H9 (cell line): ENCODE results near the gene HCST. TPM values are rescaled to one million over a fixed set of nuclear protein-coding genes. Genes with fewer than 3 reads are reported as not detected.

Source experiments
- DNase-seq: peaks from one replicate; pipeline ENCODE4 v3.0.0-alpha.2; 2017
- H2AFZ ChIP-seq: one replicate; pipeline ENCODE4 v1.6.1; 2013; ENCODE audit warnings: mild to moderate bottlenecking, low read length, control low read depth, moderate library complexity
- H2AK5ac ChIP-seq: 2 replicates; pipeline ENCODE4 v1.6.1; 2013; ENCODE audit warnings: low read length, control low read depth, mixed read lengths; ENCODE audit not compliant: insufficient read length
- H2BK120ac ChIP-seq: one replicate; pipeline ENCODE4 v1.6.1; 2013; ENCODE audit warnings: low read depth, mild to moderate bottlenecking, low read length, control low read depth, inconsistent platforms; ENCODE audit not compliant: poor library complexity, severe bottlenecking
- H2BK12ac ChIP-seq: 2 replicates; pipeline ENCODE4 v1.6.1; 2013; ENCODE audit warnings: low read length, control low read depth, mixed read lengths, low read depth; ENCODE audit not compliant: insufficient read length
- H2BK15ac ChIP-seq: 2 replicates; pipeline ENCODE4 v1.6.1; 2013; ENCODE audit warnings: low read depth, low read length, control low read depth
- H2BK20ac ChIP-seq: one replicate; pipeline ENCODE4 v1.6.1; 2013; ENCODE audit warnings: low read depth, mild to moderate bottlenecking, low read length, control low read depth, inconsistent platforms; ENCODE audit not compliant: poor library complexity, severe bottlenecking
- H2BK5ac ChIP-seq: 2 replicates; pipeline ENCODE4 v1.6.1; 2013; ENCODE audit warnings: low read length, control low read depth, mixed read lengths; ENCODE audit not compliant: insufficient read length
- H3K14ac ChIP-seq: 2 replicates; pipeline ENCODE4 v1.6.1; 2013; ENCODE audit warnings: low read length, control low read depth; ENCODE audit not compliant: insufficient read depth
- H3K18ac ChIP-seq: 2 replicates; pipeline ENCODE4 v1.6.1; 2013; ENCODE audit warnings: low read depth, mild to moderate bottlenecking, mixed read lengths, low read length, control low read depth; ENCODE audit not compliant: insufficient read length
- H3K23ac ChIP-seq: 2 replicates; pipeline ENCODE4 v1.6.1; 2013; ENCODE audit warnings: low read length, control low read depth, mixed read lengths, low read depth; ENCODE audit not compliant: insufficient read length
- H3K23me2 ChIP-seq: 2 replicates; pipeline ENCODE4 v1.6.1; 2013; ENCODE audit warnings: low read depth, mild to moderate bottlenecking, mixed read lengths, low read length, control low read depth; ENCODE audit not compliant: insufficient read length, poor library complexity, severe bottlenecking
- H3K27ac ChIP-seq: 2 replicates; pipeline ENCODE4 v1.5.1; 2013; ENCODE audit warnings: low read length, control low read depth, mixed read lengths, low read depth; ENCODE audit not compliant: insufficient read length
- H3K27me3 ChIP-seq: 2 replicates; pipeline ENCODE4 v1.6.1; 2013; ENCODE audit warnings: low read length, control low read depth, inconsistent platforms; ENCODE audit not compliant: insufficient read depth
- H3K4ac ChIP-seq: 2 replicates; pipeline ENCODE4 v1.6.1; 2013; ENCODE audit warnings: low read depth, mild to moderate bottlenecking, control low read depth, inconsistent platforms, low read length, moderate library complexity
- H3K4me1 ChIP-seq: 2 replicates; pipeline ENCODE4 v1.6.1; 2013; ENCODE audit warnings: low read length, control low read depth, inconsistent platforms; ENCODE audit not compliant: insufficient read depth
- H3K4me2 ChIP-seq: 2 replicates; pipeline ENCODE4 v1.6.1; 2013; ENCODE audit warnings: low read length, control low read depth, mixed read lengths; ENCODE audit not compliant: insufficient read length, insufficient read depth
- H3K56ac ChIP-seq: 2 replicates; pipeline ENCODE4 v1.6.1; 2013; ENCODE audit warnings: low read depth, mild to moderate bottlenecking, mixed read lengths, low read length, control low read depth; ENCODE audit not compliant: insufficient read length
- H3K79me1 ChIP-seq: 2 replicates; pipeline ENCODE4 v1.6.1; 2013; ENCODE audit warnings: low read depth, mild to moderate bottlenecking, moderate library complexity, low read length, control low read depth, inconsistent platforms; ENCODE audit not compliant: insufficient read depth, poor library complexity, severe bottlenecking
- H3K79me2 ChIP-seq: 2 replicates; pipeline ENCODE4 v1.6.1; 2013; ENCODE audit warnings: low read length, control low read depth, inconsistent platforms; ENCODE audit not compliant: insufficient read depth
- H3K9ac ChIP-seq: 2 replicates; pipeline ENCODE4 v1.6.1; 2013; ENCODE audit warnings: low read length, control low read depth, mixed read lengths; ENCODE audit not compliant: insufficient read length; ENCODE audit errors: extremely low read depth
- H3K9me3 ChIP-seq: one replicate; pipeline ENCODE4 v1.6.1; 2013; ENCODE audit warnings: low read depth, low read length, inconsistent platforms; ENCODE audit not compliant: control insufficient read depth
- H3T11ph ChIP-seq: one replicate; pipeline ENCODE4 v1.6.1; 2013; ENCODE audit warnings: mild to moderate bottlenecking, low read length, control low read depth, inconsistent platforms
- H4K20me1 ChIP-seq: one replicate; pipeline ENCODE4 v1.6.1; 2013; ENCODE audit not compliant: control insufficient read depth, insufficient read length, insufficient read depth
- H4K5ac ChIP-seq: 2 replicates; pipeline ENCODE4 v1.6.1; 2013; ENCODE audit warnings: low read depth, mild to moderate bottlenecking, mixed read lengths, low read length, control low read depth; ENCODE audit not compliant: insufficient read length
- H4K8ac ChIP-seq: replicated peaks from 2 replicates; pipeline ENCODE4 v1.6.1; 2013; ENCODE audit warnings: low read length, control low read depth, mixed read lengths, low read depth; ENCODE audit not compliant: insufficient read length
- H4K91ac ChIP-seq: 2 replicates; pipeline ENCODE4 v1.6.1; 2013; ENCODE audit warnings: low read depth, mild to moderate bottlenecking, moderate library complexity, mixed read lengths, low read length, control low read depth; ENCODE audit not compliant: insufficient read length
- H3K27ac Mint-ChIP-seq, 3 experiments: 2 replicates in 2 of 3; 3 replicates in 1 of 3; pipeline ENCODE4 v1.8.0; 2020 to 2021; ENCODE audit warnings: mixed read lengths in 3 of 3, mild to moderate bottlenecking in 1 of 3, moderate library complexity in 1 of 3
- H3K27me3 Mint-ChIP-seq: 2 replicates; pipeline ENCODE4 v1.8.0; 2021; ENCODE audit warnings: low read depth, mild to moderate bottlenecking, moderate library complexity, mixed read lengths
- H3K36me3 Mint-ChIP-seq, 3 experiments: 2 replicates in 2 of 3; 3 replicates in 1 of 3; pipeline ENCODE4 v1.8.0; 2020 to 2021; ENCODE audit warnings: low read depth in 3 of 3, mixed read lengths in 3 of 3; ENCODE audit not compliant: insufficient read depth in 1 of 3
- H3K4me1 Mint-ChIP-seq, 2 experiments: 2 replicates each; pipeline ENCODE4 v1.8.0; 2020; ENCODE audit warnings: mixed read lengths in 2 of 2
- H3K4me3 Mint-ChIP-seq, 2 experiments: 2 replicates in 1 of 2; 3 replicates in 1 of 2; pipeline ENCODE4 v1.8.0; 2020 to 2021; ENCODE audit warnings: mild to moderate bottlenecking in 2 of 2, mixed read lengths in 2 of 2, moderate library complexity in 1 of 2
- H3K9me3 Mint-ChIP-seq, 2 experiments: 2 replicates in 1 of 2; 3 replicates in 1 of 2; pipeline ENCODE4 v1.8.0; 2020; ENCODE audit warnings: mild to moderate bottlenecking in 2 of 2, mixed read lengths in 2 of 2, moderate library complexity in 1 of 2
- CTCF ChIP-seq: fragments of 200-600 bp; sonication (generic); conservative IDR thresholded peaks from 3 replicates; pipeline ENCODE4 v1.8.0; 2021; ENCODE audit warnings: antibody characterized with exemption, mild to moderate bottlenecking
- WGBS: extraction: QIAGEN DNeasy Blood & Tissue Kit; methylation state at CpG from one replicate; pipeline ENCODE4 v1.1.7; 2013; ENCODE audit warnings: missing lambda C conversion rate, low lambda C conversion rate, mixed read lengths; ENCODE audit not compliant: insufficient read length; ENCODE audit errors: extremely low coverage; 5-methylcytosine and 5-hydroxymethylcytosine counted together
- total RNA-seq: library from RNA; stranded (reverse); gene quantifications from 2 replicates; pipeline ENCODE4 v1.2.1, GENCODE V29; 2021

The HCST gene
- total RNA-seq, 1 experiment from 2014 or later: 0.68 TPM

DNA sequence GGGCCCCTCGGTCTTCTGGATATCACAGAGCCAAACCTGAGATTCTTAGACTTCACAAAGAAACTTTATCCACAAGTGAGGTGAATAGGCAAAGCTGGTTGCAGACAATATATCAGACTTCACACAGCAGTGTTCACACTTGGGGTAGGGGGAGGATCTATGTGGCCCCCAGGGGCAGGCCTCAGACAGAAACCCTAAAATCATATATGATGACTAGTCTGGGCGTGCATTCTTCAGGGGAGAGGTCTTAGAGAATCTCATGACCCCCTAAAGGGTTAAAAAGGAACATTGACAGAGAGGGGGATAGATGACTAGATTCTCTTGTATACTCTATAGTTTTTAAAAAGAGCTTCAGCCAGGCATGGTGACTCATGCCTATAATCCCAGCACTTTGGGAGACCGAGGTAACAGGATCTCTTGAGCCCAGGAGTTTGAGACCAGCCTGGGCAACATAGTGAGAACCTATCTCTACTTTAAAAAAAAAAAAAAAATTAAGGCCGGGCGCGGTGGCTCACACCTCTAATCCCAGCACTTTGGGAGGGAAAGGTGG, 2.9 kb downstream of the HCST start:
- Mint-ChIP-seq H3K27ac (no peak overlapping the region), H3K9me3 (no peaks in the 10 kb centered on the region; a peak in 1 of 5 replicates), H3K27me3 (peaks cover 12% of the 10 kb centered on the region), H3K36me3 (no peaks in the 10 kb centered on the region), H3K4me3 (no peak overlapping the region), H3K4me1 (peaks cover 21 to 47% of the 10 kb centered on the region in 2 experiments)
- Histone ChIP-seq H4K8ac (no peak overlapping the region), H3K14ac (no peak overlapping the region), H4K20me1 (no peaks in the 10 kb centered on the region), H3K9ac (no peak overlapping the region), H3K27me3 (no peaks in the 10 kb centered on the region), H3K23ac (no peak overlapping the region), H2BK5ac (no peak overlapping the region), H3K18ac (no peak overlapping the region), H3T11ph (no peak overlapping the region), H3K27ac (no peak overlapping the region), H2AFZ (no peak overlapping the region), H3K4me1 (peaks cover 7% of the 10 kb centered on the region; the same call in 1 of the 2 replicates), H4K5ac (no peak overlapping the region), H4K91ac (no peak overlapping the region), H3K9me3 (no peaks in the 10 kb centered on the region), H3K4me2 (no peak overlapping the region), H2BK12ac (no peak overlapping the region), H3K23me2 (peaks cover 5% of the 10 kb centered on the region), H2BK120ac (no peak overlapping the region), H3K4ac (no peak overlapping the region), H2BK15ac (no peak overlapping the region), H3K79me1 (no peaks in the 10 kb centered on the region), H2AK5ac (no peak overlapping the region), H3K56ac (no peak overlapping the region), H3K79me2 (no peaks in the 10 kb centered on the region), H2BK20ac (no peak overlapping the region)
- no peak for DNase-seq
- TF ChIP-seq CTCF: no peak
- no CpG with 5 or more reads among the region's 6 CpGs for WGBS
